Ishikawa (cell line): Measurements from ENCODE around the gene RAET1E.

Experiments used
- CEBPB ChIP-seq: IDR thresholded peaks from 2 replicates; pipeline ENCODE4 v1.6.1; 2012
- CREB1 ChIP-seq: IDR thresholded peaks from 2 replicates; pipeline ENCODE4 v1.6.1; 2012; ENCODE audit warnings: low read depth
- EP300 ChIP-seq: IDR thresholded peaks from 2 replicates; pipeline ENCODE4 v1.6.1; 2012; ENCODE audit warnings: borderline replicate concordance
- MAX ChIP-seq: IDR thresholded peaks from 2 replicates; pipeline ENCODE4 v1.6.1; 2012
- RAD21 ChIP-seq: IDR thresholded peaks from 2 replicates; pipeline ENCODE4 v1.6.1; 2012; ENCODE audit warnings: low read depth
- TAF1 ChIP-seq: IDR thresholded peaks from 2 replicates; pipeline ENCODE4 v1.6.1; 2012; ENCODE audit warnings: low read depth, mild to moderate bottlenecking
- TEAD4 ChIP-seq: IDR thresholded peaks from 2 replicates; pipeline ENCODE4 v1.6.1; 2012
- YY1 ChIP-seq: IDR thresholded peaks from 2 replicates; pipeline ENCODE4 v1.6.1; 2012; ENCODE audit warnings: low read depth
- TF ChIP-seq, protein P1 (sequence below): IDR thresholded peaks from 2 replicates; pipeline ENCODE4 v1.6.1; 2012
- TF ChIP-seq, protein P2 (sequence below): IDR thresholded peaks from 2 replicates; pipeline ENCODE4 v1.6.1; 2012; ENCODE audit warnings: low read depth, mild to moderate bottlenecking

GRCh38 chr6:149895833-149896271 lies 2.1 kb downstream of the RAET1E start:
- TF ChIP-seq YY1: no peak
- TF ChIP-seq EP300: no peak
- TF ChIP-seq, protein P1, sequence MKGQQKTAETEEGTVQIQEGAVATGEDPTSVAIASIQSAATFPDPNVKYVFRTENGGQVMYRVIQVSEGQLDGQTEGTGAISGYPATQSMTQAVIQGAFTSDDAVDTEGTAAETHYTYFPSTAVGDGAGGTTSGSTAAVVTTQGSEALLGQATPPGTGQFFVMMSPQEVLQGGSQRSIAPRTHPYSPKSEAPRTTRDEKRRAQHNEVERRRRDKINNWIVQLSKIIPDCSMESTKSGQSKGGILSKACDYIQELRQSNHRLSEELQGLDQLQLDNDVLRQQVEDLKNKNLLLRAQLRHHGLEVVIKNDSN: no peak
- no peak for TF ChIP-seq CEBPB
- TF ChIP-seq CREB1: no peak
- TF ChIP-seq TAF1: no peak
- no peak for TF ChIP-seq TEAD4
- TF ChIP-seq MAX: no peak
- TF ChIP-seq RAD21: no peak
- TF ChIP-seq, protein P2, sequence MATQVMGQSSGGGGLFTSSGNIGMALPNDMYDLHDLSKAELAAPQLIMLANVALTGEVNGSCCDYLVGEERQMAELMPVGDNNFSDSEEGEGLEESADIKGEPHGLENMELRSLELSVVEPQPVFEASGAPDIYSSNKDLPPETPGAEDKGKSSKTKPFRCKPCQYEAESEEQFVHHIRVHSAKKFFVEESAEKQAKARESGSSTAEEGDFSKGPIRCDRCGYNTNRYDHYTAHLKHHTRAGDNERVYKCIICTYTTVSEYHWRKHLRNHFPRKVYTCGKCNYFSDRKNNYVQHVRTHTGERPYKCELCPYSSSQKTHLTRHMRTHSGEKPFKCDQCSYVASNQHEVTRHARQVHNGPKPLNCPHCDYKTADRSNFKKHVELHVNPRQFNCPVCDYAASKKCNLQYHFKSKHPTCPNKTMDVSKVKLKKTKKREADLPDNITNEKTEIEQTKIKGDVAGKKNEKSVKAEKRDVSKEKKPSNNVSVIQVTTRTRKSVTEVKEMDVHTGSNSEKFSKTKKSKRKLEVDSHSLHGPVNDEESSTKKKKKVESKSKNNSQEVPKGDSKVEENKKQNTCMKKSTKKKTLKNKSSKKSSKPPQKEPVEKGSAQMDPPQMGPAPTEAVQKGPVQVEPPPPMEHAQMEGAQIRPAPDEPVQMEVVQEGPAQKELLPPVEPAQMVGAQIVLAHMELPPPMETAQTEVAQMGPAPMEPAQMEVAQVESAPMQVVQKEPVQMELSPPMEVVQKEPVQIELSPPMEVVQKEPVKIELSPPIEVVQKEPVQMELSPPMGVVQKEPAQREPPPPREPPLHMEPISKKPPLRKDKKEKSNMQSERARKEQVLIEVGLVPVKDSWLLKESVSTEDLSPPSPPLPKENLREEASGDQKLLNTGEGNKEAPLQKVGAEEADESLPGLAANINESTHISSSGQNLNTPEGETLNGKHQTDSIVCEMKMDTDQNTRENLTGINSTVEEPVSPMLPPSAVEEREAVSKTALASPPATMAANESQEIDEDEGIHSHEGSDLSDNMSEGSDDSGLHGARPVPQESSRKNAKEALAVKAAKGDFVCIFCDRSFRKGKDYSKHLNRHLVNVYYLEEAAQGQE: no peak
